Heart left ventricle (tissue), 13 donors: ENCODE measurements around the gene BST1.

Source experiments
- POLR2A ChIP-seq, 2 donors: fragments of 450-650 bp; IDR thresholded peaks; one replicate each; pipeline ENCODE4 v1.6.1; 2017; ENCODE audit warnings: antibody characterized with exemption in 2 of 2, mild to moderate bottlenecking in 2 of 2, moderate library complexity in 2 of 2
- TF ChIP-seq, protein P1 (sequence below), 12 donors: fragments of 200-600 bp; sonication (generic) in 4 of 12; IDR thresholded peaks; one replicate each; pipeline versions ENCODE4 v1.5.0 to v1.8.0; 2018 to 2022; ENCODE audit warnings: antibody characterized with exemption in 12 of 12, mild to moderate bottlenecking in 5 of 12
- donor health status: ischemic (EF 13 %, LVEDD 7.1; RV severe dilation, severe dysfunction).
- donor health status: DM: no; HTN: yes; CAD: no.
- donor health status: DM: no; HTN: no; CAD: no.
- donor health status: ischemic (EF 25% LVEDD 6.9; RV normal size, moderate dysfunction).
- donor health status: ischemic (EF 25% LVEDD 5.7; RV mildly dilated, moderate dysfunction).
- donor health status: ischemic (EF 35%, LVEDD 5.7; RV mildly dilated, moderate dysfunction).
- donor health status: nonischemic (EF 11% LVEDD 7.7; RV severe dilation, severe dysfunction).
- donor health status: DM: yes; HTN: yes; CAD: no.
- donor health status: PGD.
- donor health status: ischemic (EF 29% LVEDD 5.4; RV normal size, mild dysfunction).
- donor health status: nonischemic (EF 23%, LVEDD 6.1; RV moderate dilation, normal function).

DNA sequence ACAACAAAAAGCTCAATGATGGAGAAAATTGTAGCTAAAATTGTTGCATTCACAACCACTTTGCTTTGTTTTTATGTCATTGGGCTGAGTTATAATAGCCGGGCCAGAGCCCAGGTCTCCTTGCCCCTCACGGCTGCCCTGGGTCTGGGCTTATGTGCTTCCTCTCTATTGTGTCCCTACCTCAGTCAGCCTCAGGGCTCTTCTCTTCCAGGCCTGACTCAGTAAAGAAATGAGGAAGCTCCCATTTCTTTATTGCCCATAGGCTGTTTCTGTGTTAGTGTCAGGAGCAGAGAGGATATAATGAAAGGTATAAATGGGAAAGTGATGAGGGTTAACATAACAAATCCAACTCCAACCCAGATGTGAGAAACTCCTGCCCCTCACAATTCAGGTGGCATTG lies 18.0 kb downstream of the BST1 start:
- TF ChIP-seq, protein P1, sequence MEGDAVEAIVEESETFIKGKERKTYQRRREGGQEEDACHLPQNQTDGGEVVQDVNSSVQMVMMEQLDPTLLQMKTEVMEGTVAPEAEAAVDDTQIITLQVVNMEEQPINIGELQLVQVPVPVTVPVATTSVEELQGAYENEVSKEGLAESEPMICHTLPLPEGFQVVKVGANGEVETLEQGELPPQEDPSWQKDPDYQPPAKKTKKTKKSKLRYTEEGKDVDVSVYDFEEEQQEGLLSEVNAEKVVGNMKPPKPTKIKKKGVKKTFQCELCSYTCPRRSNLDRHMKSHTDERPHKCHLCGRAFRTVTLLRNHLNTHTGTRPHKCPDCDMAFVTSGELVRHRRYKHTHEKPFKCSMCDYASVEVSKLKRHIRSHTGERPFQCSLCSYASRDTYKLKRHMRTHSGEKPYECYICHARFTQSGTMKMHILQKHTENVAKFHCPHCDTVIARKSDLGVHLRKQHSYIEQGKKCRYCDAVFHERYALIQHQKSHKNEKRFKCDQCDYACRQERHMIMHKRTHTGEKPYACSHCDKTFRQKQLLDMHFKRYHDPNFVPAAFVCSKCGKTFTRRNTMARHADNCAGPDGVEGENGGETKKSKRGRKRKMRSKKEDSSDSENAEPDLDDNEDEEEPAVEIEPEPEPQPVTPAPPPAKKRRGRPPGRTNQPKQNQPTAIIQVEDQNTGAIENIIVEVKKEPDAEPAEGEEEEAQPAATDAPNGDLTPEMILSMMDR (IDR thresholded peaks at IDR 0.05): no peak
- no peak for TF ChIP-seq POLR2A (IDR thresholded peaks at IDR 0.05)
